HG02798 (cell line): ENCODE results near the gene HPGD.

ENCODE experiments used
- ATAC-seq: cut with Tn5 transposase; IDR thresholded peaks from one replicate; pipeline ENCODE4 v1.9.1; 2021; ENCODE audit warnings: mild to moderate bottlenecking; ENCODE audit not compliant: unreplicated experiment, poor library complexity

Gene HPGD

GRCh38 chr4:174485025-174485424 lies 37.3 kb downstream of the HPGD start:
- no peak for ATAC-seq

GRCh38 chr4:174483792-174484191 lies 38.5 kb downstream of the HPGD start:
- no peak for ATAC-seq

GRCh38 chr4:174479140-174479539 lies 43.1 kb downstream of the HPGD start:
- ATAC-seq = no peak

- ATAC-seq = no peak
Measured at GRCh38 chr4:174475528-174475927, 46.8 kb downstream of the HPGD start.

GRCh38 chr4:174474457-174475075 lies 47.7 kb downstream of the HPGD start:
- no peak for ATAC-seq

DNA sequence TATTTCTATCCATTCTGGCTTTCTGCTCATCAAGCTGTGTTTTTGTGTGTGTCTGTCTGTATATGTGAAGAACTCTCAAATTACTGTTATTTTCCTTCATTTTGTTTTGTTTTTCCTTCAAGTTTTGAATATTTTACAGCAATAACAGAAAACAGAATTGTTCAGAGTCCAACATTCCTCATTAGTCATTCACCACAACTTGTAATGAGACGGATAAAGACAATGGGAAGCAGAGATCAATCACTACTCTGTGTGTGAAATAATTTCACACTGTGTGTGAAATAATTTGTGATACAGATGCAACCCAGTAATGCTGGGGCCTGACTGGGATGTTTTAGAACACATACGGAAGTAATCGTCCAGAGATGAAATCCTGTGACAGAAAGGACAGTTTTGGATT lies 55.2 kb downstream of the HPGD start:
- no peak for ATAC-seq

GRCh38 chr4:174464949-174465348 lies 57.3 kb downstream of the HPGD start:
- ATAC-seq = no peak

DNA sequence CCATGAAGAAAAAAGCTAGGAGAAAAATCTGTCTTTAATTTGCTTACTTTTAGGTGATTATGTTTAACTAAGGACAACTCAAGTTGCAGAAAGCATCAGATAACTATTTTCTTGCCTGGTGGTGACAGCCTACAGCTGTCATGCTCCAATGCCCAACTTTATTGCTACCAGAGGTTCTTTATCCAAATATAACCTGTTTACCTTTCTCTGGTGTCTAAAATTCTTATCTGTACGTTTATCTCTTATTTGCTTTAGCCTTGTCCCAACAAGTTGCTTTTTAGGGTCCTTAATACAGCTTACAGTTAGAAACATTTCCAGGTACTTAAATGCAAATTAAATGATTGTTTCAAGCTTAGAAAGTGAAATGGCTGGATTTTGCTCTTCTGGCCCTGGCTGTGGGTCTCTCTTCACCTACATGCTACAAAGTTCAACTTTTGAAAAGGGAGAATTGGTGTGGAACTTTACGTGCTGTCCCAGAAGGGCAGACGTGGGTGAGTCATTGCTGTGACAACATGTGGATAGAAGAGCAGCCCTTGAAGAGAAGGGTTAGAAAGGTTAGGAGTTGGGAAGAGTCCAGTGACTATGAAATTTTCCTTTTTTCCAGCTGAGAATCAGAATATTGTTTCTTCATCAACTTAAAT lies 60.7 kb downstream of the HPGD start:
- no peak for ATAC-seq

- no peak for ATAC-seq
Measured at GRCh38 chr4:174460684-174461083, 61.6 kb downstream of the HPGD start.

GRCh38 chr4:174457468-174457867 lies 64.8 kb downstream of the HPGD start:
- no peak for ATAC-seq

GRCh38 chr4:174454815-174455473 lies 67.3 kb downstream of the HPGD start:
- ATAC-seq = no peak

DNA sequence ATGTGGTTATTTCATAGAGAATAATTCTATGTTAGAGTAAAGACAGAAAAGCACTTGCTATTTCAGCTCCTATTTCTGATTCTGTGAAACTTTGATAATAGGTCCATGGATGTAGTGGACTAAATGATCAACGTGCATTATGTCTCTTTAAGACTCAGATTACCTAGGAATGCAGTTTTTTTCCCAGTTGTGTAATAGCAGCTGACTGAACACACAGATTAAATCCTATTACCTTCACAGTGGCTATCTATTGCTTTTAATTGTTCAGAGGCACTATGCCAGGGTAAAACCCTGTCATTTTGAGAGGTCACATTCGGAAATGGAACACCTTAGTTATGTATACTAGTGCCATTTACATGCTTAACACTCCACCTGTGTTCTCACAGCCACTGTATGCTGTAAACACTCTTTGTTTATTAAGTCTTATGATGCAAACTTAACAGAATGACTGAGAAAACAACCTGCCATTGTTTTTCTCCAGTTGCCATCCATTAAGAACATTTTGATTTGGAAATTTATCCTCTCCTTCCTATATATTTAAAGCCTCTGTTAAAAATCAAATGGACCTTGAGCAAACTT lies 70.5 kb downstream of the HPGD start:
- no peak for ATAC-seq

DNA sequence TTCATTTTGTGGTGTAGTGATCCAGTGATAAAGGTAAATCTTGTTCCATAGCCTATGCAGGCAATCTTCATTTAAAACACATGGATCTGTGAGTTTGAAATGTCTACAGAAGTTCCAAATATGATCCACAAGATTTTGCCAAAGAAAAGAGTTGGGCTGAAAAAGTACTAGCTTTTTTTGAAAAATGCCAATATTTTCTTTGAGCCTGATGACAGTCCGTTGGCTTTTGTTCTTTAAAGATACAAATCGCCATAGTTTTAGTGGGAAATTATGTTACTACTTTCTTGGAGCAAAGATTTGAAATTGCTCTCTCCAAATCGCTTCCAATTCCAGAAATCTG lies 71.5 kb downstream of the HPGD start:
- no peak for ATAC-seq

DNA sequence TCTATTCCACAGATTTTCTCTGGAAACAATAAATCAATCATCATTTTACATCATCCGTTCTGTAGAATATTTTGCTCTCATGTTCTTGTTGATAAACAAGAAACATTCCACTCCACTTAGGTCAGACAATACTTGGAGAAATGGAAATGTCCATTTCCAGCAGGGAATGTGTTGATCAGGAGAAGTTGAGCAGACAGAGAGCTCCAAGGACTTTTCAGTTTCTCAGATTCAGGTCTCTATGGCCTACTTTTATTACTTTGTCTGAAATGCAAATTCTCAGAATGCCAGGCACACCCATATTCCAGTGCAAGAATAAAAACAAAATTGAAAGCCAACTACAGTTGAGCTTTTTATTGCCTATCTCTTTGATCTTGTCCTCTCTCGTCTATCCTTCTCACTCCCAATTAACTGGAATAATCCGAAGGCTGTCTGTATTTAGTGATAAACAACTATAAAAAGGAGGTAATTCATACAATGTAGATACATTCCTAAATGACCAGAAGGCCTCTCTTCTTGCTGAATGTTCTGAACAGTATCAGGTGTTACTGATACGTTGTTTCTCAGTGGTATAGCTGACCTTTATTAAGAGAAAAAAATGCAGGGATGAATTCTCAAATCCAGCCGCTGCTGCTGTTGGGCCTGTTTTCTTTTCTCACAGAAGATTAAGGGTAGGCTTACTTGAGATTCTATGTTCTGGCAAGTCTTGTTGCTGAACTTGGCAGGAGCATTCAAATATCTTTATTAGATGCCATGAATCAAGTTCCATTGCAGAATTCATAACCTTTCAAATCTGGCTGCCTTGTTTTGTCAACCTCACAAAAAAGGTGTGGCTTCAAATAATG lies 72.1 kb downstream of the HPGD start:
- no peak for ATAC-seq

- ATAC-seq = no peak
Measured at GRCh38 chr4:174449152-174449551, 73.1 kb downstream of the HPGD start.

GRCh38 chr4:174444390-174444789 lies 77.9 kb downstream of the HPGD start:
- no peak for ATAC-seq
